Measurements from ENCODE around the gene ALDH8A1. TPM values are rescaled to one million over a fixed set of nuclear protein-coding genes. Genes with fewer than 3 reads are reported as not detected.

Gene ALDH8A1
- total RNA-seq, 4 donors from 2014 or later: 1.2 to 21.8 (median 2.5) TPM

DNA sequence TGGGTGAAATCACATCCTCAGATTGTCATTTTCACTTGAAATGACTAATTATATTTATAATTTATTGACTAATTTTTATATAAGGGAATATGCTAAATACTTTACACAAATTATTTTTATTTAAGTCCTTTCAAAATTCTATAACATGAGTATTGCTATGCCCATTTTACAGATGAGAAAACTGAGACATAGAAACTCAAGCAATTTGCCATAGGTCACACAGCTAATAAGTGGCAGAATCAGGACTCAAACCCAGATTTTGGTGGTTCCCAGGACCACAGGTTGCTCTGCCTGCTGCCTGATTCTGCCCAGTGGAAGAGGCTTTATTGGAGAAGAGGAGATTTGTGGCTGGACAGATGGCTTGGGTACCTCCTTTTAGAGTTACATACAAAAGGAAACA lies 4.9 kb downstream of the ALDH8A1 start:
- TF ChIP-seq EP300 (IDR thresholded peaks at IDR 0.05) (no peak), POLR2A (IDR thresholded peaks at IDR 0.05) (no peak), POLR2AphosphoS5 (IDR thresholded peaks at IDR 0.05) (no peak)
- TF ChIP-seq, protein P1, sequence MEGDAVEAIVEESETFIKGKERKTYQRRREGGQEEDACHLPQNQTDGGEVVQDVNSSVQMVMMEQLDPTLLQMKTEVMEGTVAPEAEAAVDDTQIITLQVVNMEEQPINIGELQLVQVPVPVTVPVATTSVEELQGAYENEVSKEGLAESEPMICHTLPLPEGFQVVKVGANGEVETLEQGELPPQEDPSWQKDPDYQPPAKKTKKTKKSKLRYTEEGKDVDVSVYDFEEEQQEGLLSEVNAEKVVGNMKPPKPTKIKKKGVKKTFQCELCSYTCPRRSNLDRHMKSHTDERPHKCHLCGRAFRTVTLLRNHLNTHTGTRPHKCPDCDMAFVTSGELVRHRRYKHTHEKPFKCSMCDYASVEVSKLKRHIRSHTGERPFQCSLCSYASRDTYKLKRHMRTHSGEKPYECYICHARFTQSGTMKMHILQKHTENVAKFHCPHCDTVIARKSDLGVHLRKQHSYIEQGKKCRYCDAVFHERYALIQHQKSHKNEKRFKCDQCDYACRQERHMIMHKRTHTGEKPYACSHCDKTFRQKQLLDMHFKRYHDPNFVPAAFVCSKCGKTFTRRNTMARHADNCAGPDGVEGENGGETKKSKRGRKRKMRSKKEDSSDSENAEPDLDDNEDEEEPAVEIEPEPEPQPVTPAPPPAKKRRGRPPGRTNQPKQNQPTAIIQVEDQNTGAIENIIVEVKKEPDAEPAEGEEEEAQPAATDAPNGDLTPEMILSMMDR (IDR thresholded peaks at IDR 0.05): no peak
- Histone ChIP-seq H3K27ac (no peak overlapping the region), H3K27me3 (no peaks in the 10 kb centered on the region), H3K36me3 (no peaks in the 10 kb centered on the region), H3K4me1 (no peaks in the 10 kb centered on the region), H3K4me3 (no peak overlapping the region), H3K9me3 (no peaks in the 10 kb centered on the region)
- ATAC-seq: no peak

DNA sequence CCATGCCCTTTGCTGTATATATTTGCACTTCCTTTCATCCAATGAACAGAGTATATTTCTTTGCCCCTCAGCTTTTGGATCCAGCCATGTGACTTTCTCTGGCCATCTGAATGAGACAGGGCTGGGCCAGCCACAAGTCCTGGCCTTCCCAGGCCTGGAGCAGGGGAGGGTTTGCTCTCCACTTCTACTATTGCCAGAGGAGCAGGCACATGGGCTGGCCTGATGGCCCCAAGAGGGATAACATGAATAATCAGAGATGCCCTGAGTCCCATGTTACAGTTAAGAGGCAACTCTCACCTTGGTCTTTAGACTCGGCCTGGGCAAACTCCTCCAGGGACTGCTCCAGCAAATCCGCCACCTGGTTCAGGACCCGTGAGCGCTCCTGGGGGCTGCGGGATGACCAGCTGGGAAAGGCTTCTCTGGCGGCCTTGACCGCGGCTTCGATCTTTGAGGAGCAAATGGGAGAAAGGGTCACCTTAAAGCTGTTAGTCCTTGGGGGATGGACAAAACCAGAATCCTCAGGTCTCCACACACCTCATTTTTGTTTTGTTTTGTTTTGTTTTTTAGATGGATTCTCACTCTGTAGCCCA lies 6.3 kb downstream of the ALDH8A1 start:
- no peaks in the 10 kb centered on the region for H3K27me3 ChIP-seq
- WGBS, 2 donors (ENCODE audit: low coverage in 1 of 2): 100% methylated on average over 4 of the region's 9 CpGs; no CpG with 5 or more reads in 1 of the 2 donors
- H3K27ac ChIP-seq: no peak overlapping the region
- H3K4me3 ChIP-seq: no peak overlapping the region
- H3K9me3 ChIP-seq: no peaks in the 10 kb centered on the region
- no peaks in the 10 kb centered on the region for H3K4me1 ChIP-seq
- TF ChIP-seq POLR2A (IDR thresholded peaks at IDR 0.05) (no peak), POLR2AphosphoS5 (IDR thresholded peaks at IDR 0.05) (no peak), EP300 (IDR thresholded peaks at IDR 0.05) (no peak)
- TF ChIP-seq, protein P1 (IDR thresholded peaks at IDR 0.05): no peak
- no peak for ATAC-seq
- peaks cover 0 to 5% of the 10 kb centered on the region in 2 donors for H3K36me3 ChIP-seq

DNA sequence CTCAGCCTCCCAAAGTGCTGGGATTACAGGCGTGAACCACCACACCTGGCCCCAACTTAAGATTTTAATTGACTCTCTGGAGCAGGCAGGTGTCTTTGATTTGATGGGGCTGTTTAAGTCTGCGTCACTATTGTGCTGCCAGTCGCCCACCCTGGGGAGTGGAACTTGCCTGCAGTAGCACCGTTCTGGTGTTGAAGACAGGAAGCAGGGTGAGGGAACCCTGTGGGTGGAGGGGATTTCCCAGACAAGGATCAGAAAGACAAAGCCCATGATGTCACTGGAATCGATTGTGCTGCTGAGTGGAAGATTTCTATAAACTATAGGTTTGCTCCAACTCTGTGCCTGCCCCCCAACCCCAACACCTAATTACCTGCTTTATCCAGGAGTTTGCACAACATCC lies 11.0 kb downstream of the ALDH8A1 start:
- no peak overlapping the region for H3K4me3 ChIP-seq
- no peak for TF ChIP-seq POLR2AphosphoS5 (IDR thresholded peaks at IDR 0.05)
- TF ChIP-seq POLR2A (IDR thresholded peaks at IDR 0.05): no peak
- TF ChIP-seq EP300 (IDR thresholded peaks at IDR 0.05): no peak
- TF ChIP-seq, protein P1 (IDR thresholded peaks at IDR 0.05): no peak
- H3K4me1 ChIP-seq: peaks cover 2 to 12% (median 10%) of the 10 kb centered on the region in 3 donors
- no peak for ATAC-seq
- peaks cover 0 to 5% of the 10 kb centered on the region in 2 donors for H3K36me3 ChIP-seq
- no peaks in the 10 kb centered on the region for H3K27me3 ChIP-seq
- H3K27ac ChIP-seq: no peak overlapping the region
- 88% methylated on average over 4 of the region's 5 CpGs; no CpG with 5 or more reads in 1 of the 2 donors for WGBS, 2 donors (ENCODE audit: low coverage in 1 of 2)
- H3K9me3 ChIP-seq: no peaks in the 10 kb centered on the region

DNA sequence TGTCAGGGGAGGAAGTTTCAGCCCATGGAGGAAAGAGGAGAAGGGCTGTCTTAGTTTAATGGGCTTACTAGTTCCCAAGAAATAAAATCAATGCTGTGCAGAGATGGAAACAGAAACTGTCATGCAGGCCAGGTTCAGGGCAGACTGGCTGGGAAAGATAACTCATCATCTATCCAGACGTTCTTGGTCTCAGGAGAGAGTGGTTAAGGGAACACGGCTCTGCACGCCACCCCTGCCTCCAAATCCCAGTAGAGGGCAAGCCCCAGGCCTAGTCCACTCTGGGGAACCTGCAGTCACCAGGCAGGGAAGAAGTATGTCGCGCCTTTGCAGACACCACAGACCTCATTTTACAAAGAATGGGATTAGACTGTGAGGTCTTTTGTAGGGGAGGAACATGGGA lies 12.5 kb downstream of the ALDH8A1 start:
- Histone ChIP-seq H3K9me3 (no peaks in the 10 kb centered on the region), H3K27me3 (no peaks in the 10 kb centered on the region), H3K4me1 (peaks cover 2 to 12% (median 10%) of the 10 kb centered on the region in 3 donors), H3K4me3 (no peak overlapping the region), H3K36me3 (peaks cover 0 to 11% of the 10 kb centered on the region in 2 donors), H3K27ac (peak overlapping the region in 2 of 4 donors; percentile 27 to 49)
- TF ChIP-seq, protein P1 (IDR thresholded peaks at IDR 0.05): no peak
- no peak for TF ChIP-seq EP300 (IDR thresholded peaks at IDR 0.05)
- TF ChIP-seq POLR2A (IDR thresholded peaks at IDR 0.05): no peak
- TF ChIP-seq POLR2AphosphoS5 (IDR thresholded peaks at IDR 0.05): no peak
- no peak for ATAC-seq
- WGBS, 2 donors (ENCODE audit: low coverage in 1 of 2): 21% methylated on average over 2 of the region's 5 CpGs; no CpG with 5 or more reads in 1 of the 2 donors

DNA sequence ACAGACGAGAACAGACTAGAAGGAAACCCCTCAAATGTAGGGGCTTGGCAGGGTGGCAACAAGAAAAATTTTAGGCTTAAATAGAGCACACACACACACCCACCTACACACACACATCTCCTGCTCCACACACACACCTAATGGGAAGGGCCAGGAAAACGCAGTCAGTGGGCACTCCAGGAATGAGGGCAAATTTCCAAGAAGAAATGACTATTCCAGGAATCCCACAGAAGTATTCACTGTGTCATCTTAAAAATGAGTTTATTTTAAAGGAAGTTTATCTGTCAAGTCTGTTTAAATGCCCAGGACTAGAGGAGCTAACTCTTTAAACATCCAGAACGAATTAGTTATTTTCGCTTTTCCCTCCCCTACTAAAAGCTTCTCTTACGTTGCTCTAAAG lies 13.0 kb downstream of the ALDH8A1 start:
- no peak overlapping the region for H3K4me3 ChIP-seq
- peak overlapping the region in 1 of 4 donors; percentile 49 for H3K27ac ChIP-seq
- WGBS, 2 donors (ENCODE audit: low coverage in 1 of 2): 37 to 51% methylated on average over 4 to 5 of the region's 5 CpGs
- H3K27me3 ChIP-seq: no peaks in the 10 kb centered on the region
- no peak for ATAC-seq
- H3K4me1 ChIP-seq: peaks cover 2 to 12% (median 10%) of the 10 kb centered on the region in 3 donors
- H3K9me3 ChIP-seq: no peaks in the 10 kb centered on the region
- H3K36me3 ChIP-seq: peaks cover 0 to 15% of the 10 kb centered on the region in 2 donors
- TF ChIP-seq, protein P1 (IDR thresholded peaks at IDR 0.05): no peak
- TF ChIP-seq EP300 (IDR thresholded peaks at IDR 0.05) (no peak), POLR2AphosphoS5 (IDR thresholded peaks at IDR 0.05) (no peak), POLR2A (IDR thresholded peaks at IDR 0.05) (no peak)
